Inflammatory macrophage (primary cell): ENCODE data around the gene GMPPB.
A peak's percentile ranks its signal among the peaks of the same experiment; 100 is the strongest.

ENCODE experiments used
- DNase-seq, 2 donors: peaks; one replicate each; pipeline ENCODE4 v3.0.0-alpha.2; 2020 to 2022

Gene GMPPB

DNA sequence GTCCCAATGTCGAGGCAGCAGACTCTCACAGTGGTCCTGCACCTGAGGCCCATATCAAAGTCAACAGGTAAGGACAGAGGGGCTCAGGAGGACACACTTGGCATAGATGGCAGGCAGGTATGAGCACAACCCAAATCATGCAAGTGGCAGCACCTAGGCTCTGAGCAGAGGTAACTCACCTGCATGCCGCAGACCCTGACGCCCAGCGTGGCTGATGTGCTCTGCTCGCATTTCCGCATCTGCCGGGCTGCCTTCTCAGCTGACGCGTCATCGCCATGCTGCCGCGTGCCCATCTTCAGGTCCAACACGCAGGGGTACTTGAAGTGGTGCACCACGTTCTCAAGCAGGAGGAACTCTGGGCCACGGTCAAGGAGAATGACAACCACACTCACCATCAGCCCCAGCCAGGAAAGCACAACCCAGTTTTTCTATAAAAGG lies 4.2 kb upstream of the GMPPB start:
- no peak for DNase-seq

DNA sequence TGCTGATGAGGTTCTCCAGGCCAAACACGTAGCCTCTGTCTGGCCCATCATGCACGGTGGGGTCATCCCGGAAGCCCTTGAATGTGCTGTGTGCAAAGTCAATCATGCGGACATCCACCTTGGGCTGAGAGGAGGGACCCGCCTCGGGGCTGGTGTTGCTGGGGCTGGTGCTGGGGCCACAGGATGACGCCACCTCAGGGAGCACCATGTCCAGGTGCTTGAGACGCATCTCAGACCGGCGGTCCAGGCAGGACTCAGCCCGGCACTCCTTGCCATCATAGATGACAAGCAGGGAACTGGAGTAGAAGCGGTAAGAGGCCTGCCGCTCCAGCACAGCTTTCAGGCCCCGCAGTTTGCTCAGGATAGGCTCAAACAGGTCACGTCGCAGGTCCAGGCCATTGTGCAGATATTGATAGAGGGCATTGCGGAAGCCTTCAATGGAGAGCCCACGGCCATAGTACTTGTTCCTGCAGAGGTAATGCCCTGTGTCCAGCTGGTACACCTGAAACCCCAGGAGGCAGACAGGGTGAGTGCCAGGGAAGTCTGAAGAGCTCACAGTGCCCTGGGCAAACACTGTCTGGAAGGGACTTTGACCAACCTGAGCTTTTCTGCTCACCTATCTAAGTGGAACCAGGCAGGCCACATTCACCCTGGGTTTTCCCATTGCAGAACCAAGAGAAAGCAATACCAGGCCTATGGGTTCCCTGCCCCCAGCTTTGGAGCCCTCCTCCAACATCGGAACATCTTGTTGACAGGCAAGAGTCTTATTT lies 3.6 kb upstream of the GMPPB start:
- DNase-seq = no peak

DNA sequence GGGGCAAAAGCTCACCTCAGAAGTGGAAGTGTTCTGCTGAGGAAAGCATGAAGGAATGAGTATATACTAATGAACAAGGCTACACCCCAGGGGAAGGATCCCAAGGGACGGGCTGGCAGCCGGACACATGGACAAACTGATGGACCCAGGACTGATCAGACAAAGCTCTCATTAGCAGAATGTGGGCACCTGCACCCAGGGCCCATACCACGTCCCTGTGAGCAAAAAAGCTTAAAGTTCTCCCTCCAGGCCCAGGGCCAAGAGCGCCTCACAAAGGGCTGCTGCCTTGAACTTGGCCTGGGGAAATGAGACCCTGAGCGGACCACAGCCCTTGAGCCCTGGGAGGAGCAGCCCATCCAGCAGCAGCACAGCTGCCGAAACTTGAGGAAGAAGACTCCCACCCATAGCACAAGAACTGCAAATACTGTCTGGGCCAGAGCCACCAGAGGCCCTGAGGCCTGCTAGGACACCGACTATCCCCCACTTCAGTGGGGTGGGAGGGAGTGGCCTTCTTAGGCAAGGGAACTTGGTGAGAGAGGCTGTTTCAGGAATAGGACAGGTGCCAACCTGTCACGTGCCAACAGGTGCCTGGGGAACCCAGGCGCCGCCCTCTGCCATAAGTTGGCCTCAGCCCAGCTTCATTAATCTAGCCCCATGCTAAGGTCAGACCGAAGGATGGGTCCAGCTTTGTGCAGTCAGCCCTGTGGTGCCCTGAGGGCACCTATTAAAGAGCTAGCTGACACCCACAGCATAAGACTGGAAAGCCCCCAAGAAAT lies 2.3 kb upstream of the GMPPB start:
- no peak for DNase-seq

DNA sequence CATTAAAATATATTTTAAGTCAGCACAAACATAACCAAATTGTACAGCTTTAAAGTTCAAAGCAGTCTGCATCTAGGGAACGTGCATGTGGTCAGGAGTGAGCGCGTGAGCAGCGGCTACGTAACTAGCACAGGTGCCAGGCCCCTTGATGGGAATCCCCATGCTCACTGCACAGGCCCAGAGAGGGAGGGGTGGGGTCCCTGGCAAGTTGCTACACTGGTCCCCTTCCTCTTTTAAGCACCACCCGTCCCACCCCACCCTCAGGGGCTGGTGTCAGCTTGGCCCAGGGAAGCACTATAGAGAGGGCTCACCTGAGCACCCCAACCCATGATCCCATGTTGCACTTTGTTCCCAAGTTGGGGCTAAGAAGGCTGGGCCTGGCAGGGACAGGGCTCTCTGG lies 835 bp upstream of the GMPPB start:
- DNase-seq = no peak

DNA sequence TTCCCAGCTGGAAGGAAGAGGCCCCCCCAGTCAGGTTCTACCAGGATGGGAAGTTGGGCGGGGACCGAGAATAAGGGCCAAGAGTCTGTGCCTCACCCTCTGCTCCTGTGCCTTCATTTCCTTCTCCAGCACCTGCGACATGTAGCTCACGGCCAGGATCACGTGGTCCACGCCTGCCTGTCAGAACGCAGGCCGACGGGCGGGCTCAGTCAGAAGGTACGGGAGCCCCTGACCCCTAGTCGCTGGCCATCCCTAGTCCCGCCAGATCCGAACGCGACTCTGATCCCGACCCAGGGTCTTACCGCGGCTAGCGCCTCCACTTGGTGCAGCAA lies 489 bp downstream of the GMPPB start:
- DNase-seq = peak; percentile 41 to 49

DNA sequence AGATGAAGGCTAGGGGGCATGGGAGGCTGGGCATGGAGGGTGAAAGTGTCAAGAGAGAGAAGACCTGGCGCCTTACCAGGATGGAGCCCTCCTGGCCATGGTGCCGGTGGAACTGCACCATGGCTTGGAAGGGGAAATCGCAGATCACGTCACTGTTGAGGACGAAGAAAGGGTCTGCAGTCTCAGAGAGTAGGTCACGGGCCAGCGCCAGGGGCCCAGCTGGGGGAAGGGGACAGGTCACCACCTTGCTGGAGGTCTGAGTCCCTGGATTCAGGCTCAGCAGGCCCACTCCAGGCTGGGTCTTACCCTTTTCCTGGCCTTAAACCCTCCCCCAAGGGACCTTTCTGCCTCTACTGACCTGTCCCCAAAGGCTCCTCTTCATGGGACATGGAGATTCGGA lies 855 bp downstream of the GMPPB start:
- no peak for DNase-seq

DNA sequence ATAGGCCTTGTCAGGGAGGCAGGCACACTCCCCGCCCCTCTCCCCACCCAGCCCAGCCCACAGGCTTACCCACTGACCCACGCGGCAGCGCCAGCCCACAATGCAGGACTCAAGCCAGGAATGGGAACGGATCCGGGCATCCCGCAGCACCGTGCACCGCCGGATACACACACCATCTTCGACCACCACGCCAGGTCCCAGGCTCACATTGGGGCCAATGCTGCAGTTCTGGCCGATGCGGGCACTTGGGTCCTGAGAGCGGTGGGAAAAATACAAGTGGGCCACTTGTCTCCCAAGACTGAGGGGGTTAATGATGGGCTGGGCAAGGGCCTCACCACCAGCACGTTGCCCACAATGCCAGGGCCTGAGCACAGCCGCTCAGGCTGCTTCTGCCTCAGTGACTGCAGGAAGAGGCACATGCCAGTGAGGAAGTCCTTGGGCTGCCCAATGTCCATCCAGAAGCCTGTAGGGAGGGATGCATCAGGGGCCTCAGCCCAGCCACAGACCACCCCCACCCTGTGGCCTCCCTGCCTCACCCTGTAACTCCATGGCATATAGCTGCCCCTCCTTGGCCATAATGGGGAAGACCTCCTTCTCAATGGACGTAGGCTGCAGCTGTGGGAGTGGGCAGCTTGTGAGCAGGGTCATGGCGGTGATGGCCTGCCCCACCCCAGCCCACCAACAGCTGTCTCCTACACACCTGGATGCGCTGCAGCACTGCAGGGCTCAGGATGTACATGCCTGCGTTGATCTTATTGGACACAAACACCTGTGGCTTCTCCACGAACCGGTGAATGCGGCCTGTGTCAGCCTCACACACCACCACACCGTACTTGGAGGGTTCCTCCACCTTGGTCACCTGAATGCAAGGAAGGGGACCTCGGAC lies 1.6 kb downstream of the GMPPB start:
- no peak for DNase-seq

DNA sequence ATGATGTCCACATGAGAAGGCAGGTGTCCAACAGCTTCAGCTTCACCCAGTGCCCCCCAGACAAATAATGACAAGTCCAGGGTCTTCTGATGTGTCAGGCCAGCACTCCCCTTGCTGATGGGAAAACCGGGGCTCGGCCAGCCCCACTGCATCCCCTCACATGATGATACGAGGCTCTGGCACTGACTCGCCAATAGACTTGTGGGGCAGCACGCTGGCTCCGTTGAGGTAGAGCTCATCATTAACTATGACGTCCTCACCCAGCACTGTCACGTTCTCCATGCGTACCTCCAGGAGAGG lies 2.2 kb downstream of the GMPPB start:
- DNase-seq = no peak

DNA sequence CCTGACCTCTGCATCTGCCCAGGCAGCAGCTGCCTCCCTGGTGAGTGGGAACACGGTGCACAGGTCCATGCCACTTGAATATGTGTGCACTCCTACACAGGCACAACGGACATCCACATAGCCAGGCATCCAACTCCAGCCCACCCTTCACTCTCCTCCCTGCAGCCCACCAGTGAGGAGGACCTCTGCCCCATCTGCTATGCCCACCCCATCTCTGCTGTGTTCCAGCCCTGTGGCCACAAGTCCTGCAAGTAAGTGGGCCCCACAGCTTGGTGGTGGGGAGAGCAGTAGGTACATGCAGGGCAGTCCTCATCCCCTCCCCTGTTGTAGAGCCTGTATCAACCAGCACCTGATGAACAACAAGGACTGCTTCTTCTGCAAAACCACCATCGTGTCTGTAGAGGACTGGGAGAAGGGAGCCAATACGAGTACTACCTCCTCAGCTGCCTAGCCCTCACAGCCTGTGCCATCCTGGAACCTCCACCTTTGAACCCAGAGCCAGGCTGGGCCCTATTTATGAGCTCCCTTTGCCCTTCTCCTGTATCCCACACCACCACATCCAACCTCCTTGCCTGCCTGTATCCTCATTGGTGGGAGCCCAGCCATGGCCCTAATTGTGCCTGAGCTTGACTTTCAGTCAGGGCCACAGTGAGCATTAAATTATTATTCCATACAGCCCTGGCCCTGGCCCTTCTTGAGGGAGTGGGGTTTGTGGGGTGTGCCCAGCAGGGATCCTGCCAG lies 2.7 kb downstream of the GMPPB start:
- DNase-seq = no peak

DNA sequence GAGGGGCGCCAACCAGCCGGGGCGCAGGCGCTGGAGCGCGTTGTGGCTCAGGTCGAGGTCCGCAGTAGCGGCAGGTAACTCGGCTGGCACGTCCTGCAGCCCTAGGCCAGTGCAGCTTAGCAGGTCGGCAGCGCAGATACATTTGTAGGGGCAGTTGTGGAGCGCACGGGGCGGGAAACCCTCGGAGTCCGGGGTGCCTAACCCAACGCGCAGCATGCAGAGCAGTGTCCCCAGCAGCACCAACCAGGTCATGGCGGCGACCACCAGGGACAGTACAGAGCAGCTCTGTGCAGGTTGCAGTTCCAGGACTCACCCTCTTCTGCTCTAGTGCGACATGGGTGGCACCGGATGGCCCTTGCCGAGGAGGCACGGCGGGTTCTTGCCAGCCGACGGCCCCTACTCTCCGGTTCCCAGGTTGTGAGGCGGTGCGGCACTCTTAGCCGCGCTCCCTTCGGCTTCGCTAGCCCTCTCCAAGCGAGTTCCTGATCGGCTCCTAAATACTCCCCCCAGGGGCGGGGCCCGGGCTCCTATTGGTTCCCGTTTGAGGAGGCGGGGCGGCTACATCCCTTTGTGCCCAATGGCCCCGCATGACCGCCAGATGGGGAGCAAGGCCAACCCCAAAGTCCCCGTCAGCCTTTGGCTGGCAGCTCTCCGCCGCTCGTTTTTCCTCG lies 4.4 kb downstream of the GMPPB start, which contains the start of gene AMIGO3:
AMIGO3 (minus strand) TSS at position 471 of the 671 bp plus-strand sequence; CDS start at position 252, 219 bp downstream.
- DNase-seq = peak; percentile 95 to 96

DNA sequence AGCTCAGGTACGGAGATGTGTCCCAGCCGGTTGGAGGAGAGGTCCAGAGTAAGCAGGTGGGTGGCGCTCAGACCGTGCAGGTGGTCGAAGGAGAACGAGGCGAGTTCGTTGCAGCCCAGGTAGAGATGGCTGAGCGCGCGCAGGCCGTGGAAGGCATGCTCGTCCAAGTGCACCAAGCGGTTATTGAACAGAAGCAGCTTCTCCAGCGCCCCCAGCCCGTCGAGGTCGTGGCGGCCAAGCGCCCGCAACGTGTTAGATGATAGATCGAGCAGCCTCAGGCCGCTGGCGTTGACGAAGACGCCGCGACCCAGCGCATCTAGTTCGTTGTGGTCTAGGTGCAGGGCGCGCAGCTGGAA lies 4.9 kb downstream of the GMPPB start:
- DNase-seq = no peak

DNA sequence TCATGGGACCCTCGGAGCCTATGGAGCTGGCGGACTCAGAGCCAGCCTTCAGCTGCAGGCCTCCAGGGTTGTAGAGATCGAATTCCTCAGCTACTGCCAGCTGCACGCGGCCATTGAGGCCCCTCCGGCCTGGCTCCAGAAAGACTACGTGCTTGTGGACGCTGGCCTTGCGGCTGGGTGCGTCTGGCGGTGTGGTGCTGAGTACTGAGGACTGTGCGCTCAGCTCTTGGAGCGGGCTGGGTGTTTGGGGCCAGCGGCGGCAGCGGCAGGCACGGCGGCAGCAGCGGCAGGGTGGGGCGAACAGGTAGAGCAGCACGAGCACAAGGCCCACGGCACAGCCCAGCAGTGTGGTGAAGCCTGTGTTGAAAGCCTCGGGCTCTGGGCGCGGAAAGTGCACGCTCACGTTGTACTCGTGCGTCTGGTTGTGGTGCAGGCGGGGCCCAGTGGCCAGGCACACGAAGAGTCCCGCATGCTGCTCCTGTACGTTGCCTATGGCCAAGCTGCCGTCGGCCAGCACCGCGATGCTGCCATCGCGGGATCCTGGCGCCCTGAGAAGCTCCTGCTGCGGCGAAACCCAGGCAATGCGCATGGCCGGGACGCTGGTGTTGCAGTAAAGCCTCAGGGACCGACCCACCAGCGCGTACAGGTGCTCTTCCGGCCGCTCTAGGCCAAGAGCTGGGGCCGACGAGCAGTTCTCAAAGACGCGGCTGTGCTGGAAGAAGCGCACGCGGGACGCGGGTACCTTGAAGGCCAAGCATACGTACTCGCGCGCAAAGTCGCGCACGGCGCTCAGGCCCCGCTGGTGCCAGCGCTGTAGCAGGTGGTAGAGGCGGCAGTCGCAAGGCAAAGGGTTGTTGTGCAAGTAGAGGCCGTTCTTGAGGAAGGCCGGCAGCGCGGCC lies 5.5 kb downstream of the GMPPB start:
- no peak for DNase-seq

DNA sequence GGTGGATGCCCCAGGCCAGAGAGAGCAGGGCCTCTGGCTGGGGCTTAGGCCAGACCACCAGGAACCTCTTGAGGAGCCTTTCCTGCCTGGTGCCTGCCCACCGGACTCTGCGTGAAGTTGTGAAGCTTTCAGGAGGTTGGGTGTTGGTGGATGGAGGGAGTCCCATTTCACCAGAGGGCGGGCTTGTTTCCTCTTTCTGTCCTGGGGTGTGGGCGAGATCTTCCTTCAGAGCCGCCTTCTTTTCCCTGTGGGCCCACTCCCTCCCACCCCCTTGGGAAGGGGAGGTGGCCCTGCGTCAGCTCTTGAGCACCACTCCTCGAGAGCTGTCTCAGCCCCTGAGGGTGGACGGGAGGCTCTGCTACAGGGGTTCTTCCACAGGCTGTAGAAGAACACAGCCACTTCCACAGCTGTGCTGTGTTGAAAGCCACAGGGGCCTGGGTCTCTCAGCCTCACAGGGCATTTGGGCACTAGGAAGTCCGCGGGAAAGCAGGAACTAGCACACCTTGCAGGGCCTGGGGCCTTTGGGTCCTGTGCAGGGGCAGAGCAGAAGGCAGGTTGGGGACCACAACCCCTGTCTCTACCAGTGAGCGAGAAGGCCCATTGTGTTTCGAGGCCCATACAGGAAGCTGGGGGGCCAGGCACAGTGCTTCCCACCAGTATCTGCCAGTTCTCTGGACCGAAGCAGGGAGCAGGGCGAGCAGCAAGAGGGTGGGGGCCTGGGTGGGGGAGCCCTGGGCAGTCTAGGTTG lies 6.4 kb downstream of the GMPPB start:
- DNase-seq = no peak

DNA sequence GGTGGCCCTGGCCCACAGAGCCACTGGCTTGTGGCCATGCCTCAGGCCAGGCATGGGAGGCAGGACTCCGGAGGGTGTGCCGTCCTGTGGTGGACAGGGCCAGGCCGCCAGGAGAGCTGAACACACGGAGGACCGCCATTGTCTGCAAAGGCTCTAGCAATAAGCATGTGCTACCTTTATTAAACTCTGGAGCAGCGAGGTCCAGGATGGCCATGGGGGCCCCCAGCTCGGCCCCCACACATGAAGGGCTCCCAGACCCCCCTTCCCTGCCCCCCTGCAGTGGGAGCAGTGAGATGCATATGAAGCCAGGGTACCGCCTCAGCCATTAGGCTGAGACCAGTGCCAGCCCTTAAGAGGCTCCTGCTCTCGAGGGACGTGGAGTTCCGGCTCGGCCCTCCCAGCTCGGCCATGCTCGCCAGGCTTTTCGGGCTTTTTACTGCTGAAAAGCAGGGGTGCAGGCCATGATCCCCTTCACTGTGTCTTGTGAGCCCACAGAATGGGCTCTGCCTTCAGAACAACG lies 7.0 kb downstream of the GMPPB start:
- no peak for DNase-seq

DNA sequence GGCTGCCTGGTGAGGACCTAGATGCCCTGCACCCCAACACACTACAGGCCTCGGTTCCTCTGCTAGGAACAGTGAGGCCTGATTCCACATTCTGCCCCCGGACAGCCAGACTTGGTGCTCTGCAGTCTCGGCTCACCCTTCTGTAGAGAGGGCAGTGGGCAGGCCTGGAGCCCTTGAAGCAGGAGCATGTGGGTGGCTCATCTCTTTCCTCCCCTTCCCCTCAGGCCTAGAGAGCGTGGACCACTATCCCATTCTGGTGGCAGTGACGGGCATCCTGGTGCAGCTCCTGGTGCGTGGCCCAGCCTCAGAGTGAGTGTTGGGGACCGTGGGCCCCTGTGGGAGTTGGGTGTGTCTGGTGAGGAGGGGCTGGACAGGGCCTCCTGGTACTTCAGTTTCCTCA lies 7.6 kb downstream of the GMPPB start:
- DNase-seq = no peak

DNA sequence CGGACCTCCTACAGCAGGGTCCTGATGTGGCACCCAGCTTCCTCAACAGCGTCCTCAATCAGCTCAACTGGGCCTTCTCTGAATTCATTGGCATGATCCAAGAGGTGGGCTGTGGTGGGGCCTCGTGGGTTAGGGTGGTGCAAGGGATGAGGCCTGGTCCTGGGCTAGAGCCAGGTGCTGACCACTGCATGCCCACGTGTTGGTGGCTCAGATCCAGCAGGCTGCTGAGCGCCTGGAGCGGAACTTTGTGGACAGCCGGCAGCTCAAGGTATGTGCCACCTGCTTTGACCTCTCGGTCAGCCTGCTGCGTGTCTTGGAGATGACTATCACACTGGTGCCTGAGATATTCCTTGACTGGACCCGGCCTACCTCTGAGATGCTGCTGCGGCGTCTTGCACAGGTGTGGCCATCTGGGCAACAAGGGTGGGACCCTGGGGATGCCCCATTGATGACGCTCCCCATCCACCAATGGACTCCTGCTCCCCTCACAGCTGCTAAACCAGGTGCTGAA lies 8.1 kb downstream of the GMPPB start:
- no peak for DNase-seq

DNA sequence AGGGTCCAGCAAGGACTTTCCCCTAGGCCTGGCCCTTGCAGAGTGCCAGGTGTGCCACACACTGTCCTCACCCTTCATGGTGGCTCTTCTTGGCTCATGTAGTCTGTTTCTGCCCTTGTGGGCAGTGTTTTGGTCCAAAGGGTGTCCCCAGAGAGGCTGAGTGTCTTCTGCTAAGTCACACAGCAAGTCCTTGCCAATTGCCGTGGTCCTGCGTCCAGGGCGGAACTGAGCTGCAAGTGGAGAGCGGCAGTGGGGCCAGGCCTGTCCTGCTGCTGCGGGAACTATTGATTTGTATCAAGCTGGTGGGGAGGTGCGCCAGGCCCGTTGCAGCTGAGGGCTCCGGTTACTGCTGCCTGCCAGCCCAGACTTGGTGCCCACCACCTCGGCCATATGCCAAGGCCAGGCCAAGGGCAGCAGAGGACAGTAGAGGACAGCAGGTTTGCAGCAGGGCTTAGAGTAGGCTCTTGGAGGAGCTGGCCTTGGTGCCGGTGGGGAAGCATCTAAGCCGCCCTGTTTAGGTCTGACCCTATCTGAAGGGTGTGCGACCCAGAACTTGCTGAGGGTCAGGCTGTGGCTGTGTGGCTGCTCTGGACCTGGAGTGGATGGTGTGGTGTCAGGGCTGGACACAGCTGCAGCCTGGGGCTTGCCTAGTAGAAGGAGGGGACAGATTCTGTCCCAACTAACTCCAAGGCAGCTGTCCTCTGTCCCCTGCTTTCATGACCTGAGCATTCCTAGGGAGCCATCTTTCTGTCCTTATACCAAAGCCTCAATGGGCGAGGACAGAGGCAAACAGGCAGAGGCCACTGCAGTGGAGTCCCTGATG lies 8.8 kb downstream of the GMPPB start:
- no peak for DNase-seq

DNA sequence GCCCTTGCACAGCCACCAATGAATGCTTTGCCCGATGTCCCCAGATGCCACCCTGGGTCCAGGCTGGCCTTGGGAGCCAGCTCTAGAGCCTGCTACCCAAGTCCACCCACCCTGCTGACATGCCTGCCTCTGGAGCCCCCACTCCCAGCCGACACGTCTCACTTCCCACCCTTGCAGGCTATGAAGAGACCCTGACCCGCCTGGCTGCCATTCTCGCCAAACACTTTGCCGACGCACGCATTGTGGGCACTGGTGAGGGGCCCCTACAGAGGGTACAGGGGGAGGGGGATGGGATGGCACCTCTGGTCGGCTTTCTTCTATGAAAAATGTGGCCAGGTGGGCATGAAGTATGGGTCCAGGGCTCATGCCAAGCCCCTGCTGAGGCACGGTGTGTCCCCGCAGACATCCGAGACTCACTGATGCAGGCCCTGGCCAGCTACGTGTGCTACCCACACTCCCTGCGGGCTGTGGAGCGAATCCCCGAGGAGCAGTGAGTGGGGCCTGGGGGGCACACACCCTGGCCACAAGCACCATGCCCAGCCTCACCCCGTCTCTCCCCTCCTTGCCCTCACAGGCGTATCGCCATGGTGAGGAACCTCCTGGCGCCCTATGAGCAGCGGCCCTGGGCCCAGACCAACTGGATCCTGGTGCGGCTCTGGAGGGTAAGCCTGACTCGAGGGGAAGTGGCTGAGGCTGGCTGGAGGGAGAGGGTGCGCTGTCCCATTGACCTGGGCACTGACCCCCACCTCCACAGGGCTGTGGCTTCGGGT lies 10.2 kb downstream of the GMPPB start:
- DNase-seq = no peak
